K562 (cell line): Measurements from ENCODE around the gene CPT1B. TPM values are rescaled to one million over a fixed set of nuclear protein-coding genes. Genes with fewer than 3 reads are reported as not detected.
A peak's percentile ranks its signal among the peaks of the same experiment; 100 is the strongest.

Source experiments
- ARHGAP35 ChIP-seq: fragments of 450-650 bp; IDR thresholded peaks from 2 replicates; pipeline ENCODE4 v1.6.1; 2018; ENCODE audit not compliant: partially characterized antibody
- CBFB ChIP-seq: sonication (generic); formaldehyde crosslinking; IDR thresholded peaks from 2 replicates; pipeline ENCODE4 v1.4.0; 2020; ENCODE audit warnings: mild to moderate bottlenecking, missing genetic modification reagents
- CHD2 ChIP-seq: IDR thresholded peaks from 2 replicates; pipeline ENCODE4 v1.6.1; 2011; ENCODE audit warnings: low read depth, low read length
- COPS2 ChIP-seq: fragments of 450-650 bp; conservative IDR thresholded peaks from 2 replicates; pipeline ENCODE4 v1.6.1; 2016; ENCODE audit warnings: mild to moderate bottlenecking, moderate library complexity
- HMG20A ChIP-seq: fragments of 450-650 bp; formaldehyde crosslinking; conservative IDR thresholded peaks from 2 replicates; pipeline ENCODE4 v1.4.0; 2020; ENCODE audit warnings: mild to moderate bottlenecking, mixed read lengths
- HNRNPL ChIP-seq: fragments of 200-400 bp; formaldehyde crosslinking; IDR thresholded peaks from 2 replicates; pipeline ENCODE4 v1.6.1; 2017; ENCODE audit warnings: low read depth, mild to moderate bottlenecking, low read length
- ILF3 ChIP-seq: fragments of 450-650 bp; IDR thresholded peaks from 2 replicates; pipeline ENCODE4 v1.6.1; 2018; ENCODE audit warnings: antibody characterized with exemption, mild to moderate bottlenecking, moderate library complexity, borderline replicate concordance
- KDM5B ChIP-seq: fragments of 200-600 bp; sonication (generic); IDR thresholded peaks from 2 replicates; pipeline ENCODE4 v1.6.1; 2012; ENCODE audit warnings: low read depth, mild to moderate bottlenecking, moderate library complexity, low read length, control low read depth, inconsistent platforms; ENCODE audit not compliant: insufficient replicate concordance
- MAFK ChIP-seq: IDR thresholded peaks from 2 replicates; pipeline ENCODE4 v1.6.1; 2011; ENCODE audit warnings: low read length, improper control_type of control experiment
- MEIS2 ChIP-seq: fragments of 450-650 bp; IDR thresholded peaks from 2 replicates; pipeline ENCODE4 v1.6.1; 2014; ENCODE audit warnings: mild to moderate bottlenecking; ENCODE audit not compliant: partially characterized antibody
- MXI1 ChIP-seq: IDR thresholded peaks from 2 replicates; pipeline ENCODE4 v1.6.1; 2011; ENCODE audit warnings: low read depth, mild to moderate bottlenecking, improper control_type of control experiment, low read length
- NCOA1 ChIP-seq: fragments of 450-650 bp; IDR thresholded peaks from 2 replicates; pipeline ENCODE4 v1.6.1; 2016; ENCODE audit warnings: low read depth
- NFIC ChIP-seq: fragments of 450-650 bp; IDR thresholded peaks from 2 replicates; pipeline ENCODE4 v1.6.1; 2017; ENCODE audit warnings: mild to moderate bottlenecking, inconsistent platforms
- NFYB ChIP-seq: IDR thresholded peaks from 2 replicates; pipeline ENCODE4 v1.6.1; 2011; ENCODE audit warnings: mild to moderate bottlenecking, moderate library complexity; ENCODE audit not compliant: insufficient read length; ENCODE audit errors: extremely low read depth
- PKNOX1 ChIP-seq: fragments of 450-650 bp; IDR thresholded peaks from 2 replicates; pipeline ENCODE4 v1.6.1; 2016
- RFX1 ChIP-seq: fragments of 450-650 bp; IDR thresholded peaks from 2 replicates; pipeline ENCODE4 v1.6.1; 2016; ENCODE audit warnings: mild to moderate bottlenecking, moderate library complexity
- SAFB2 ChIP-seq: fragments of 200-400 bp; formaldehyde crosslinking; IDR thresholded peaks from 2 replicates; pipeline ENCODE4 v1.6.1; 2018; ENCODE audit warnings: borderline replicate concordance, low read length, low read depth, moderate library complexity; ENCODE audit not compliant: severe bottlenecking
- THAP12 ChIP-seq: fragments of 250-450 bp; sonication (Bioruptor Pico); IDR thresholded peaks from 2 replicates; pipeline ENCODE4 v1.9.0; 2021; ENCODE audit warnings: mild to moderate bottlenecking, inconsistent platforms
- USF1 ChIP-seq: sonication (generic); formaldehyde crosslinking; IDR thresholded peaks from 2 replicates; pipeline ENCODE4 v1.9.0; 2022; ENCODE audit warnings: mild to moderate bottlenecking, missing genetic modification reagents
- ZNF354B ChIP-seq: fragments of 250-450 bp; sonication (Bioruptor Pico); IDR thresholded peaks from 2 replicates; pipeline ENCODE4 v1.4.0; 2020
- polyA plus RNA-seq, 8 experiments: library from polyadenylated mRNA; depleted of rRNA in 4 of 8; stranded (reverse) in 5 of 8; unstranded in 3 of 8; fragments of >200 nt; fragmentation: Nextera tagmentation in 2 of 8; fragmentation: Illumina TruSeq in 1 of 8; extraction: Ambion mirVana in 2 of 8; extraction: Trizol in 1 of 8; gene quantifications; 2 replicates each; pipeline versions ENCODE4 v1.2.1 to v1.2.3, GENCODE V29; 2011 to 2014; ENCODE audit warnings: inconsistent platforms in 1 of 8, missing spikeins in 1 of 8
- total RNA-seq, 7 experiments: library from RNA; depleted of rRNA in 6 of 7; stranded (reverse); fragments of >200 nt in 6 of 7; fragmentation: Illumina TruSeq in 2 of 7; extraction: Trizol in 2 of 7; gene quantifications; 2 replicates each; pipeline versions ENCODE4 v1.2.1 to v1.2.3, GENCODE V29; 2011 to 2021; ENCODE audit warnings: low replicate concordance in 1 of 7
- TF ChIP-seq, protein P1 (sequence below): sonication (generic); formaldehyde crosslinking; IDR thresholded peaks from 2 replicates; pipeline ENCODE4 v1.8.0; 2022; ENCODE audit warnings: mild to moderate bottlenecking, missing genetic modification reagents

Gene CPT1B
- total and polyA plus RNA-seq, 9 of the 15 experiments (the other 6 are each of a cell fraction or from before 2014, with no cell fraction given) = 0.35 to 6.1 (median 2.6) TPM

GRCh38 chr22:50582493-50583293, 4.5 kb upstream of the CPT1B start, which contains the start of gene CHKB (continued):
- TF ChIP-seq ARHGAP35 (no peak), THAP12 (CRISPR knock-in tag) (no peak), CBFB (no peak), USF1 (CRISPR knock-in tag) (peak; percentile 53), NCOA1 (no peak), RFX1 (no peak), COPS2 (no peak), PKNOX1 (peak; percentile 50), ZNF354B (CRISPR knock-in tag) (no peak), ILF3 (no peak), SAFB2 (no peak), KDM5B (peak; percentile 68), HNRNPL (no peak), NFIC (peak; percentile 29; the same call in 1 of the 2 replicates), CHD2 (no peak), MAFK (no peak), MEIS2 (peak; percentile 70), NFYB (peak; percentile 81), MXI1 (no peak), HMG20A (CRISPR knock-in tag) (no peak)
- TF ChIP-seq, protein P1, sequence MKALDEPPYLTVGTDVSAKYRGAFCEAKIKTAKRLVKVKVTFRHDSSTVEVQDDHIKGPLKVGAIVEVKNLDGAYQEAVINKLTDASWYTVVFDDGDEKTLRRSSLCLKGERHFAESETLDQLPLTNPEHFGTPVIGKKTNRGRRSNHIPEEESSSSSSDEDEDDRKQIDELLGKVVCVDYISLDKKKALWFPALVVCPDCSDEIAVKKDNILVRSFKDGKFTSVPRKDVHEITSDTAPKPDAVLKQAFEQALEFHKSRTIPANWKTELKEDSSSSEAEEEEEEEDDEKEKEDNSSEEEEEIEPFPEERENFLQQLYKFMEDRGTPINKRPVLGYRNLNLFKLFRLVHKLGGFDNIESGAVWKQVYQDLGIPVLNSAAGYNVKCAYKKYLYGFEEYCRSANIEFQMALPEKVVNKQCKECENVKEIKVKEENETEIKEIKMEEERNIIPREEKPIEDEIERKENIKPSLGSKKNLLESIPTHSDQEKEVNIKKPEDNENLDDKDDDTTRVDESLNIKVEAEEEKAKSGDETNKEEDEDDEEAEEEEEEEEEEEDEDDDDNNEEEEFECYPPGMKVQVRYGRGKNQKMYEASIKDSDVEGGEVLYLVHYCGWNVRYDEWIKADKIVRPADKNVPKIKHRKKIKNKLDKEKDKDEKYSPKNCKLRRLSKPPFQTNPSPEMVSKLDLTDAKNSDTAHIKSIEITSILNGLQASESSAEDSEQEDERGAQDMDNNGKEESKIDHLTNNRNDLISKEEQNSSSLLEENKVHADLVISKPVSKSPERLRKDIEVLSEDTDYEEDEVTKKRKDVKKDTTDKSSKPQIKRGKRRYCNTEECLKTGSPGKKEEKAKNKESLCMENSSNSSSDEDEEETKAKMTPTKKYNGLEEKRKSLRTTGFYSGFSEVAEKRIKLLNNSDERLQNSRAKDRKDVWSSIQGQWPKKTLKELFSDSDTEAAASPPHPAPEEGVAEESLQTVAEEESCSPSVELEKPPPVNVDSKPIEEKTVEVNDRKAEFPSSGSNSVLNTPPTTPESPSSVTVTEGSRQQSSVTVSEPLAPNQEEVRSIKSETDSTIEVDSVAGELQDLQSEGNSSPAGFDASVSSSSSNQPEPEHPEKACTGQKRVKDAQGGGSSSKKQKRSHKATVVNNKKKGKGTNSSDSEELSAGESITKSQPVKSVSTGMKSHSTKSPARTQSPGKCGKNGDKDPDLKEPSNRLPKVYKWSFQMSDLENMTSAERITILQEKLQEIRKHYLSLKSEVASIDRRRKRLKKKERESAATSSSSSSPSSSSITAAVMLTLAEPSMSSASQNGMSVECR = peak; percentile 56; the same call in 1 of the 2 replicates
